Measurements from ENCODE around the gene HOXC11.

The HOXC11 gene

DNA sequence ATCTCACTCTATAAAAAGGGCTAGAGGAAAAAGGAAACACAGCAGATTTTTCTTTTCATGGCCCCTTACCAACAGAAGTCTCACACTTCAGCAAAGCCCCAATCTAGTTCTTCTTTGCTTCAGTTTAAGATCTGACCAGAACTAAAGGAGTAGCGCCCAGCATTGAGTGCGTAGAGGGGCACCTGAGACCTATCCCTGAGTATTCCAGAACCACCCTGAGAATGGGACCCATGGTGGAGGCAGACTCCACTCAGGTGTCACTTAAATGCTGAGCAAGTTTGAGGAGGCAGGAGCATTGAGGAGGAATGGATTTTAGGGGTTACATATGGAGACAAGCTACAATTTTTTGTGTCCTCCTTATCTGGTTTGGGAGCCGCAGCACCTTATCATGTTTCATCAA lies 1.8 kb upstream of the HOXC11 start:
- H3K27me3 Mint-ChIP-seq = peaks cover 58% of the 10 kb centered on the region
- DNase-seq (ENCODE audit: low spot score in 2 of 2) (no peak), ATAC-seq (ENCODE audit: low read depth) (no peak)
- H3K36me3 Mint-ChIP-seq = peaks cover 4% of the 10 kb centered on the region
- H3K4me1 Mint-ChIP-seq = peaks cover 9% of the 10 kb centered on the region
- H3K27ac Mint-ChIP-seq = no peak overlapping the region
- H3K4me3 Mint-ChIP-seq = no peak overlapping the region
- peaks cover 4% of the 10 kb centered on the region for H3K9me3 Mint-ChIP-seq

DNA sequence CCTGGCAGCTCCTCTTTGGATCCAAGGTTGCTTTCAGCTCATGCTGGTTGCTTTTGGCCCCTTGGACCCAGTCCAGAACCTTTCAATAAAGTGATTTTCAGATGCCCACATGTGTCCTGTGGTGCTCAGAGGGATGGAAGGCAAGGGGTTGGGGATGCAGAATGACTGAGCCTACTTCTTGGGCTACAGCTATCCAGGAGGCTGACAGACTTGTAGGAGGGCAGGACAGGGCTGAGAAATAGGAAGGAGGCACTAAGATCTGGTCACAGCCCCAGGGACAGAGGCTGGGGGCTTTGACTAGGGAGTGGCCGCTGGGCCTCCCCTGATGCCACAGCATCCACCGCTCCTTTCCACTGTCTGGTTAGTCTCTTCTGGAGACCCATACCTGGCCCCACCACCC lies 1.2 kb upstream of the HOXC11 start:
- H3K4me1 Mint-ChIP-seq = peaks cover 3% of the 10 kb centered on the region
- no peak overlapping the region for H3K27ac Mint-ChIP-seq
- no peak overlapping the region for H3K4me3 Mint-ChIP-seq

DNA sequence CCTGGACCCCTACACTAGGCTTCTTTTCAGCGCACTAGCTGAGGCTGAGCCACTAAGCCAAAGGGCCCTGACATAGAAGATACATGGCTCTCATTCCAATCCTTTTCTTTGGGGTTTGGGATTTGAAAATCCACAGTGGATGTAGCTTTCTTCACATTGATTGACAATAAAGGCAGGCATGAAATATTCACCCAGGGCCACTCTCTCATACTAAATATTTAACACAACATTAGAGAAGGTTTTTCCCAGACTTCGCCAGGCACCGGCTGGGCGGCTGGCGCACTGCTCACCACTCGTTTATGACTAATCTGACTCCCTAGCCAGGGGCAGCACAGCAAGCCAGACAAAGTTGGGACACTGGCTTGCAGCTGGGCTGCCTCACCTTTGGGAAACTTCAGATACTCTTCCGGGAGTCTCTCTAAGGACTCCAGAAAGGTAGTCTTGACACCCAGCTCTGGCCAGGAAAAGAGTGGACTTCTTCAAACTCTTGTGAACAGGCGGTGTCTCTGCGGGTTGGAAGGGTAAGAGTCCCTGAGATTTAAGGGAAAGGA lies 699 bp upstream of the HOXC11 start:
- H3K27me3 Mint-ChIP-seq = peaks cover 51% of the 10 kb centered on the region
- ATAC-seq (ENCODE audit: low read depth) = no peak
- H3K4me3 Mint-ChIP-seq = no peak overlapping the region
- peaks cover 4% of the 10 kb centered on the region for H3K9me3 Mint-ChIP-seq
- peaks cover 4% of the 10 kb centered on the region for H3K36me3 Mint-ChIP-seq
- DNase-seq (ENCODE audit: low spot score in 2 of 2) = no peak
- H3K27ac Mint-ChIP-seq = no peak overlapping the region
- H3K4me1 Mint-ChIP-seq = peaks cover 2% of the 10 kb centered on the region

More for the DNA sequence above, 1.2 kb upstream of the HOXC11 start:
- Mint-ChIP-seq H3K36me3 (peaks cover 4% of the 10 kb centered on the region), H3K9me3 (peaks cover 4% of the 10 kb centered on the region), H3K27me3 (peaks cover 53% of the 10 kb centered on the region)
- DNase-seq (ENCODE audit: low spot score in 2 of 2) (no peak), ATAC-seq (ENCODE audit: low read depth) (no peak)

DNA sequence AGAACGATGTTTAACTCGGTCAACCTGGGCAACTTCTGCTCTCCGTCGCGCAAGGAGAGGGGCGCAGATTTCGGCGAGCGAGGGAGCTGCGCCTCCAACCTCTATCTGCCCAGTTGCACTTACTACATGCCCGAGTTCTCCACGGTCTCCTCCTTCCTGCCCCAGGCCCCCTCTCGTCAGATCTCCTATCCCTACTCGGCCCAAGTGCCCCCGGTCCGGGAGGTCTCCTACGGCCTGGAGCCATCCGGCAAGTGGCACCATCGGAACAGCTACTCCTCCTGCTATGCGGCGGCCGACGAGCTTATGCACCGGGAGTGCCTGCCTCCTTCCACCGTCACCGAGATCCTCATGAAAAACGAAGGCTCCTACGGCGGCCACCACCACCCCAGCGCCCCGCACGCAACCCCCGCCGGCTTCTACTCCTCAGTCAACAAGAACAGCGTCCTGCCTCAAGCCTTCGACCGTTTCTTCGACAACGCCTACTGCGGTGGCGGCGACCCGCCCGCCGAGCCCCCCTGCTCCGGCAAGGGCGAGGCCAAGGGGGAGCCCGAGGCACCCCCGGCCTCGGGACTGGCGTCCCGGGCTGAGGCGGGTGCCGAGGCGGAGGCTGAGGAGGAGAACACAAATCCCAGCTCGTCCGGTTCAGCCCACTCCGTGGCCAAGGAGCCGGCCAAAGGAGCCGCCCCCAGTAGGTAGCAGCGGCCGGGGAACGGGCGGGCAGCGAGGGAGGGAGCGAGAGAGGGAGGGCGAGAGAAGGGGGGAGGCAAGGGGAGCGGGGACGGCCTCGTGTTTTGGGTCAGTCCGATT lies 513 bp downstream of the HOXC11 start:
- Mint-ChIP-seq H3K4me1 (peaks cover 2% of the 10 kb centered on the region), H3K9me3 (peaks cover 4% of the 10 kb centered on the region), H3K4me3 (no peak overlapping the region), H3K36me3 (peaks cover 4% of the 10 kb centered on the region), H3K27me3 (peaks cover 46% of the 10 kb centered on the region), H3K27ac (peak overlapping the region; percentile 15)
- no peak for DNase-seq (ENCODE audit: low spot score in 2 of 2)
- no peak for ATAC-seq (ENCODE audit: low read depth)

DNA sequence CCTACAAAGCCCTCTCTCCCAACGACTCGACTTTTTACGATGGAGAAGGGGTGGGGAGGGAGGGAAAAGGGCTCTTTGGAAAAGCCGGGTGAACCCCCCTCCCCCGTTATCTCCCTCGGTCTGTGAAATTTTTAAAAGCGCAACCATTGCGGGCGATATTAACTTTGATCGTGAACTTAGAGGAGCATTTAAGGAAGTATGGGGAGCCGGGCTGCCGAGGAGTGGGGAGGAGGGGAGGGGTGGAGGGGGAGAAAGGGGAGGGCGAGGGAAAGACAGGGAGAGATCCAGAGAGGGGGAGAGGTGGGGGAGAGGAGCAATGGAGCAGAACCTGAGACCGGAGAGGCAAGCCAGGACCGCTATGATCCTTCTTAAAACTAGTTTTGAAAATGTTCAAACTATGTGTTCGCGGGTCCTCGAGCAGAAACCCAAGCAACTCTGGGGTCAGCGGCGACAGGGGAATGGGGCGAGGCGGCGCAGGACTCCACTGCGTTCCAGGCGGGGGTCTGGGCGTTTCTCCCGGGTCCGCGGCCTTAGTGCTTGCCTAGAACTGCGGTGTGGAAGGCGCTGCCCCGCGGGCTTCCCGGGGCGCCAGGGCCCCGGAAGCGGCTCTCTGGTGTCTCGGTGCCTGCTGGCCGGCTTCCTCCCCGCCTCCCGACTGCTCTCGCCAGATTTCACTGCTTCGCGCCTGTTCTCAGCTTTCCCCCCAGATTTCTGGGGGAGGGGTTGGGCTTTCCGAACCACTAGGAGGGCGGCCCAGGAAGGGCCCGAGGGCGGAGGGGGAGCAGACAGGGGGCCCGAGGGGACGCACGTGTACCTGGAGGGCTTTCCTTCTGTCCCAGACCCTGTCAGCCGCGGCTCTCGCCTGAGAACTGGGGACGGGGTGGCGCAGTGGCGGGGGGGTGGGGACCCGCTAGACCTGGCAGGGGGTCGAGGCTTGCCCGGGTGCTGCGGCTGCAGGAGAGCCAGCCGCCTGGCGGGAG lies 1.4 kb downstream of the HOXC11 start, which contains the start of gene HOTAIR:
TSS of gene HOTAIR (minus strand) at position 871 of the 980 bp plus-strand sequence.
- DNase-seq (ENCODE audit: low spot score in 2 of 2) (no peak), ATAC-seq (ENCODE audit: low read depth) (no peak)
- Mint-ChIP-seq H3K36me3 (peaks cover 4% of the 10 kb centered on the region), H3K27me3 (peaks cover 48% of the 10 kb centered on the region), H3K4me3 (peak within 1 kb of the TSS; percentile 29), H3K4me1 (peaks cover 2% of the 10 kb centered on the region), H3K9me3 (peaks cover 4% of the 10 kb centered on the region), H3K27ac (peak within 1 kb of the TSS; percentile 81)

DNA sequence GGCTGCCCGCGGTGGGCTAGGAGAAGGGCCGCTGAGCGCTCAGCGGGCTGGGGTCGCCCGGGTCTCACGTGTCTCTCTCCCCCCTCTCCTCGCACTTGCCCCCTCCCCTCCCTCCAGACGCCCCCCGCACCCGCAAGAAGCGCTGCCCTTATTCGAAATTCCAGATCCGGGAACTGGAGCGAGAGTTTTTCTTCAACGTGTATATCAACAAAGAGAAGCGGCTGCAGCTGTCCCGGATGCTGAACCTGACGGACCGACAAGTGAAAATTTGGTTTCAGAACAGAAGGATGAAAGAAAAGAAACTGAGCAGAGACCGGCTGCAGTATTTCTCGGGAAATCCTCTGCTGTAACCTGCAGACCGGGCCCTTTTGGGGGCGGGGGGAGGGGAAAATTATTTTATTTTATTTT lies 2.1 kb downstream of the HOXC11 start:
- peaks cover 2% of the 10 kb centered on the region for H3K4me1 Mint-ChIP-seq
- no peak for ATAC-seq (ENCODE audit: low read depth)
- H3K27ac Mint-ChIP-seq = peak overlapping the region; percentile 81
- DNase-seq (ENCODE audit: low spot score in 2 of 2) = no peak
- H3K9me3 Mint-ChIP-seq = peaks cover 4% of the 10 kb centered on the region
- H3K27me3 Mint-ChIP-seq = peaks cover 51% of the 10 kb centered on the region
- H3K4me3 Mint-ChIP-seq = no peak overlapping the region
- peaks cover 4% of the 10 kb centered on the region for H3K36me3 Mint-ChIP-seq

DNA sequence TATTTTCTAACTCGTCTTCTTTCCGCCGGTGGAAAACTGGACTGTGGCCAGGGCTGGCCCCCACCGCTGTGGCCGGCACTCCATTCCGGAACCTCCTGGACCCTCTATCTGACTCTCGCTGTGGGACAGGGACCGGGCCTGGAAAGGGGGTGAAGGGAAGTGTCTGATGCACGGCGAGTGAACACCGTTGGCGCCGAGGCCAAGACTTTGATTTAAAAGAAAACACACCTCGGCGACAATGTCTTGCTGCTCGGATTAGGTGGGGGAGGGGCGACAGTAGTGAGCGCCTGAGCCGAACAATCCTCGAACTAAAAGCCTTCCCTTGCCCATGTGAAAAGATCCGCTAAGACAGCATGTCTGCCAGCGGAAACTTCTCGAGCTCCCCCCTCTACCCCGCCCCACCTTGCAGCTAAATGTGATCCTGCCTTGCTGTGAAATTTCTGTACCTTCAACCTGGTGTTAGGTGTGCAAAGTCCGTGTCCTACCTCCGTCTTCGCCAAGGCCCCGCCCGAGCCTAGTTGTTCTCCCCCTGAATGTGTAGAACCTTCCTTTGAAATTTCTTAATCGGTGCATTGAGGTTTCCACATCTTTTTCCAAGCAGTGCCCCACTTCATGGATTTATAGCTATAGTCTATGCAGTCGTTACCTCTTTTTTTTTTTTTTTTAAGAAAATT lies 2.7 kb downstream of the HOXC11 start:
- peaks cover 4% of the 10 kb centered on the region for H3K36me3 Mint-ChIP-seq
- peaks cover 5% of the 10 kb centered on the region for H3K4me1 Mint-ChIP-seq
- H3K27me3 Mint-ChIP-seq = peaks cover 55% of the 10 kb centered on the region
- H3K9me3 Mint-ChIP-seq = peaks cover 4% of the 10 kb centered on the region
- ATAC-seq (ENCODE audit: low read depth) = no peak
- no peak for DNase-seq (ENCODE audit: low spot score in 2 of 2)
- no peak overlapping the region for H3K4me3 Mint-ChIP-seq
- H3K27ac Mint-ChIP-seq = peak overlapping the region; percentile 81

DNA sequence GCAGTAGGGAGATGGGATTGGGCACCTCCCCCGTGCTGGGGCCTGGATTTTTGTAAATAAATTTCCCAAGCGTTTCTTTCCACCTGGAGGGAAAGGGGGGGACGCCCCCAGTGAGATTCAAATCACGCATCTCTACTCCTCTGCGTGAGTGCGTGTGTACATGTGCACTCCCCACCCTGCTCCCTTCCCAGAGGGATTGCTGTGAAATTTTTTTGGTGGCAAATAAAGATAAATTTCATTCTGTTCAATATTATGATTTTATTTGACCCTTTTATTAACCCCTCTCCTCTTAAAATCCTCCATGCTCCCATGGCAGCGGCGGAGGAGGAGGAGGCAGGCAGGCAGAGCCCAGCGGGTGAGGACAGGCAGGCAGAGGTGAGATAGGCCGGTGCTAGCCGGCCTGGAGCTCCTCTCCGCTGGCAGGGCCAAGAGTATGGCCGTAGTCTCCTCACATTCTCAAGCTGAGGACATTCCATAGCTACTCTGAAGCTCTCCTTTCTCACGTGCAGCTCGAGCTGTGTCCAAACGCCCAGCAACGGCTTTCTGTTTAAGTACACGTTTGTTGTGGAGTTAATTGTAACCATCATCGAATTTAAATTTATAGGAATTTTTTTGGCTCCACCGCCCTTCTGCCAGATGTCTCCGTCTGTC lies 3.4 kb downstream of the HOXC11 start:
- peak overlapping the region; percentile 81 for H3K27ac Mint-ChIP-seq
- no peak overlapping the region for H3K4me3 Mint-ChIP-seq
- ATAC-seq (ENCODE audit: low read depth) (no peak), DNase-seq (ENCODE audit: low spot score in 2 of 2) (no peak)
- H3K27me3 Mint-ChIP-seq = peaks cover 52% of the 10 kb centered on the region
- H3K9me3 Mint-ChIP-seq = peaks cover 4% of the 10 kb centered on the region
- peaks cover 5% of the 10 kb centered on the region for H3K4me1 Mint-ChIP-seq
- peaks cover 4% of the 10 kb centered on the region for H3K36me3 Mint-ChIP-seq

DNA sequence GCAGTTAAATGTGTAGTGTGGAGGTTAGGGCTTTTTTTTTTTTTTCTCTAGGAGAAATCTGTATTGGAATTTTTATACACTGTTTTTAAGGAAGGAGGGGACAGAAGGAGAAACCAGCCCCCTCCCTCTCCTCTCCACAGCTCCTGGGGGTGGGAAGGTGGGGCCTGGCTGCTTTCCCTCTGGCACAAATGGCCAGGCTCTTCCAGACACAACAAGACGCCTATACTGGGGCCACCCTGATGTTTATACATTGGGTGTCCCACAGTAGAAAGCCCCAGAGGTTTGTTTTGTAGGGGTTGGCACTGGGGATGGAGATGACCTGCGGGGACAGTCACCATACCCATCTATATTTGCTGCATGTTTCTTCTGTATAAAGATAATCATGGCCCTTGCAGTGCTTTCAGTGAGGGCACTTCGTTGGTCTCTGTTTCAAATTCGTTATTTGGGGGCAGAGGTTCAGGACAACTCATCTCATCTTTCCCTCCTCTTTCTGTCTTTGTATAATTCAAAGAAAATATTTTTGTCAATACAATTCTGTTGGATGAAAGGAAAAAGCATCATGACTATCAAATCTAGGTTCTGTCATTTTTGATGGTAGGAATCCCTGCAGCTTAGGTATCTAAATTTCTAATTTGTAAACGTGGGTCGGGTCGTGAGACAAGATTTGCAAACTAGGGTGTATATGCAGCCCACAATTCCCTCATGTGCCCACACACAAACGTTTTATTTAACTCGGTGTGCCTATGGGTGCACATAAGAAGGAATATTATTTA lies 4.1 kb downstream of the HOXC11 start:
- ATAC-seq (ENCODE audit: low read depth) (no peak), DNase-seq (ENCODE audit: low spot score in 2 of 2) (no peak)
- H3K27me3 Mint-ChIP-seq = peaks cover 50% of the 10 kb centered on the region
- peaks cover 5% of the 10 kb centered on the region for H3K4me1 Mint-ChIP-seq
- H3K36me3 Mint-ChIP-seq = peaks cover 4% of the 10 kb centered on the region
- no peak overlapping the region for H3K4me3 Mint-ChIP-seq
- peak overlapping the region; percentile 28 for H3K27ac Mint-ChIP-seq
- H3K9me3 Mint-ChIP-seq = peaks cover 4% of the 10 kb centered on the region

DNA sequence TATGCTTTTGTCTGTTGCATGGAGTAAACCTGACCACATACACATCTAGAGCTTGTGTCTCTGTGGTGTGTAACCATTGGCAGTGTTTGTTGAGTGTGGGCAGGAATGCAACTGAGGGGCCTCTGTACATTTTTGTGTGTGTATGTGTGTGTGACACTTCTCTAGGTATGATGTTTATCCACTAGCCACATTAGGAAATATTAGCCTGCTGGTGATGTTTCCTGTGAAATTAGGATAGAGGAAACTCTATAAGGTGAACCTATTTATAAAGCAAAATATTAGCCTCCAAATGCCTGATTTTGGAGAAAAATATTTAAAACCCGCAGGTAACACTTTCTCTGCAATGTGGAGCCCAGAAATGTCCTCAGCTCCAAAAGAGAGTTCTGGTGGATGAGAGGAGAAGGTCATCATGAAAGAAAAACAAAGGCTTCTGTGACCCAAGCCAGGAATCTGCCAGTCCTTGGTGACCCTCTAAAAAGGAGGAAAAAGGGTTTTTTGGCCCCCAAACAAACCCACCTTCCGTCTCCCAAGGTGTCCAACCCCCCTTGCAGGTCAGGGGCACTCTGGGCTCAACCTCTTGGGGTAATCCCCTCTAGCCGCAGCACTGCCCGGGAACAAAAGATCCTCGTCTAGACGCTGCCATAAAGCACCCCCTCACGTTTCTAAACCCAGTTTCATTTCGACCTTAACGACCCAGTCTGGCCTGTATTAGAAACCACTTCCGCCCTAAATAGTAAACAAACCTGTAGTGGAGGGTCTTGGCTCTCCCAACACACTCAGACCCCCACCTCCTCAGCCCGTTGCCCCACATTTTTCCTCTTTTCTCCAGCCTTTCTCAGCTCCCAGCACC lies 4.9 kb downstream of the HOXC11 start:
- Mint-ChIP-seq H3K4me3 (no peak overlapping the region), H3K36me3 (peaks cover 4% of the 10 kb centered on the region), H3K9me3 (peaks cover 3% of the 10 kb centered on the region), H3K27ac (no peak overlapping the region), H3K27me3 (peaks cover 45% of the 10 kb centered on the region), H3K4me1 (peaks cover 5% of the 10 kb centered on the region)
- DNase-seq (ENCODE audit: low spot score in 2 of 2) (no peak), ATAC-seq (ENCODE audit: low read depth) (no peak)

DNA sequence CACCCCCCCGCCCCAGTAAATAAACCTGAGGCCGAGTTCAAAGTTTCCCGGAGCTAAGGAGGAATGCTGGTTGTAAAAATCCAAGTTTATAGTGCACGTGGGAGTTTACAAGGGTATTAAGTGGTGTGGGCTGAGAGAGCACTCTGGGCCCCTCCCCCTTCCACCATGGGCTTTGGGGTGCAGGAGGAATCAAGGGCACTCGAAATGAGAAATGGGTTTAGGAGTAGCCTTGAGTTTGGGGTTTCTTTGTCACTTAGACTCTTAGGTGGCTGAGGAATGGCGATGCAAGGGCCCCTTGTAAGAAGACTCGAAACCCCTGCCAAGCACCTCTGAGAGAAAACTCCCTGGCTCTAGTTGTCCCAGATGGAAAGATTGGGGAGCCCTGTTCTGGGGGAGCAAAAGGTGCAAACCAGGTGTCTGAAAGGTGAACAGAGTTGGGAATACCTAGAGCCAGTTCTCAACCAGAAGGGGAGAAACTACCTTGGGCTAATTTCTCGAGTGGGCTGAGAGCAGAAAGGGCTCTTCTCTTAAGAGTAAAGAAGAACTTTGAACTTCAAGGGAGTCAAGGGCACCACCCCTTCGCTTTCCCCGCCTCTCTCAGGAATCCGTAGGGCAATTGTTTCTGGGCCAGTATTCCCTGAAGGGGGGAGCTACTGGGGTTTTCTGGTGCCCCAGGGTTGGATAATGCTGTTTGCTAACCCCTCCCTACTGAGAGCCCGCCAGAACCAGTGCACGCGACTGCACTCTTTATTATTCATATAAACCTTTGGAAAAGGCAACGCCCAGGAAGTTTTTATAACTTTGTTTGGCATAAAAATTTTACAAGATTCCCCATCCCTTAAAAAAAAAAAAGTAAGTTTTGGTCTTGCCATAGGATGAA lies 5.8 kb downstream of the HOXC11 start:
- H3K36me3 Mint-ChIP-seq = peaks cover 2% of the 10 kb centered on the region
- peaks cover 5% of the 10 kb centered on the region for H3K4me1 Mint-ChIP-seq
- peaks cover 47% of the 10 kb centered on the region for H3K27me3 Mint-ChIP-seq
- H3K9me3 Mint-ChIP-seq = peaks cover 2% of the 10 kb centered on the region
- H3K4me3 Mint-ChIP-seq = no peak overlapping the region
- no peak for ATAC-seq (ENCODE audit: low read depth)
- no peak overlapping the region for H3K27ac Mint-ChIP-seq
- DNase-seq (ENCODE audit: low spot score in 2 of 2) = no peak
